Medulla oblongata (tissue), 1 donor: Measurements from ENCODE around the gene HIVEP3.

Experiments
- DNase-seq: peaks from one replicate; pipeline ENCODE4 v3.0.0-alpha.2; 2015; ENCODE audit errors: extremely low spot score

HIVEP3 gene

DNA sequence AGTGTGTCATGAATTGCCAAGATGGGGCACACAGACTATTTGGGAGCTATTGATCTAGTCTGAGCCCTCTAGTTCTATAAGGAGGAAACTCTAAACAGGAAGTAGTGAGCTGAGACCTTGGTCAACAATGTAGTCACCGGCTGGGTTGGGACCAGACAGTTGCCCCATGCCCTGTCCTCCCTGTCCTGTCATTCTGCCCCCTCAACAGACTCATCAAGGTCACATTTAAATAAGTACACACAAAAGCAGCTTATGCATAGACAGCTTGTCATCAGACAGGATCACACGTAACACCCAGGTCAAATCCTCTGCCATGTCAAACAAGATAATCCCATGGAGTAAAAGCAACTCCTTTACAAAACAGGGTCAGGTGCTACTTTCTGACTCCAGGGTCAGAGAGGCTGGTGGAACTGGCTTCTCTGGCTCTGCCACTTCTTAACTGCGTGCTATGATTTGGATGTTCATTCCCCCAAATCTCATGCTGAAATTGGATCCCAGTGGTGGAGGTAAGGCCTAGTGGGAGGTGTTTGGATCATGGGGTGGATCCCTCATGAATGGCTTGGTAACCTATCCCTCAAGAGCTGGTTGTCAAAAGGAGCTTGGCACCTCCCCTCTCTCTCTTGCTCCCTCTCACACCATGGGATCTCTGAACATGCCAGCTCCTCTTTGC, 128.9 kb downstream of the HIVEP3 start:
- no peak for DNase-seq

DNA sequence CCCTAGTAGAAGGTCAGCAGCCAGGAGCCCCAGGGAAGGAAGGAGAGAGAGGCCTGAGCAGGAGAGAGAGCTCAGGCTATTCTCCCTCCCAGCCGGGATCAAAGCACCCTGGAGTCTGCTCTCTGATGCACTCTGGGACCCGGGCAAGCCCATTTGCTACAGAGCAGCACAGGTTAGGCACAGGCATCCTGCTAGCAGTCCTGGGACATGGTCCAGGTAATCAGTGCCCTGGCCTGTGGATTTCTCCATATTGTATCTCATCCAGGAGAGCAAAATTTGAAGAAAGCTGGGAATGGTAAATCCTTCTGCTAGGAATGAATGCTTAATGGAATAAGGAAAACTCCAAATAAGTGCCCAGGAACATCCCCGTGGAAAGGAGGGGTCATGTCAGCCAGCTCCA, 130.3 kb downstream of the HIVEP3 start:
- no peak for DNase-seq

DNA sequence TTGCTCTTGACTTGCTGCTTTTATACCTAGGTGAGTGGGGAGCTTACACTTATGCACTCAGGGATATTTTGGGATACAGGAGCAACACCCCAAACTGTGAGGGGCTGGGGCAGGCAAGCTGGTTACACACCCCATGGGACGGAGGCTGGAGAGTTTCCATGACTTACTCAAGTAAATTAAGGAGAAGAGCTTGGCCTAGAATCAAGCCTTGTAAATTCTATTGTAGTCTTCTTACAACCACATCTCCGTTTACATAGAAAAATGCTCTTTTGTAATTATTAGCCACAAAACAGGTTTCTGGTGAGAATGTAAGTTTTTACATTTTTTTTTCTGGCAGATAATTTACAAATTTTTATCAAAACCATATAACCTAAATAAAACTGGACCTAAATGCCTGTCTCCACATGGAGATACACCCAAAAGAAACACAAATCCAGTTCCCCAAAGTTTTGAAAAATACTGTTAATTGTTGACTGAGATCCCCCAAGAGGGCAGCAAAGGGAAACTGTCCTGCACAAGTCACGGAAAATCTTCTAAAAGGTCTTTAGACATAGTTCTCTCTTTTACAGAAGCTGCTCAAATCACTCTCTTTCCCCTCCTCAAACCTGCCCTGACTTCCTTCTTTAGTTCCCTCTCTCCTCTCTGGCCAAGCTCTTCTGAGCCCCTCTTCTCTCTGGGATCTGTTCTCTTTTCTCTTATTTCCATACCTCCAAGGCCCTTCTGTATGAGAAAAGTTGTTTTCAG, 134.0 kb downstream of the HIVEP3 start:
- DNase-seq, result peak; percentile 58

DNA sequence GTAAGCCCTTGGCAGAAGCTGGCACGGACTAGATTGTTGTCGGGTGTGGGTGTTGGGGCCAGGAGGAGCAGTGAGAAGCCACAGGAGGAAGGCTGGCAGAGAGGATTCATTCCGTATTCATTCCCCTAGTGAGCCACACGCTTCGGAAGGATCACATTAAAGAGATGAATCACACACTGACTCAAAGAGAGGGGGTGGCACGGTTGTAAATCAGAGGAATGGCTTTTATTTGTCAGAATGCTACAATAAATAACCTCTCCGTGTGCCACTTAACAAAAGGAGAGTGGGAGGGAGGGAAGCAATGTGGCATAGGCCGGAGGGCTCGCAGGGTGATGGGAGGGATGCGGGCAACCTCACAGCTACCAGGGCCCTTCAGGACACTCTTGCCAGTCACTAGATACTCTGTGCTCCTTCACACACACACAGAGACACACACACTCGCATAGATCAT, 135.5 kb downstream of the HIVEP3 start:
- peak; percentile 76 for DNase-seq

DNA sequence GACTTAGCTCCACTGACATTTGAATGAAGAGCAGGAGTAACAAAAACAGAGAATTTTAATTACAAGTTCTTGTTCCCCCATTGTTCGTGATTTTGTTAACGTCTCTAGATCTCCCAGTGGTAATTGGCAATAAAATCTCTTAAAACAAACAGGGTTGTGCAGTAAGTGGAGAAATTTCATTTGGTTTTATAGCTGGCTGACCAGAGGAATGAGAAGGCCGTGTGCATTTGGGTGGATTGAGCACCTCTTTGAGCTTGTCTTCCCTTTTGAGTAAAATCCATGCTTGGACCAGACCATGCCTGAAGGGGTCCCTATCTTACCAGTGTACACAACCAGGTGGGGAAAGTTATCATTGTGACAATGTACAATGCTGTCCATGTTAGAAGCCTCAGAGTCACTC, 137.8 kb downstream of the HIVEP3 start:
- DNase-seq, result no peak

DNA sequence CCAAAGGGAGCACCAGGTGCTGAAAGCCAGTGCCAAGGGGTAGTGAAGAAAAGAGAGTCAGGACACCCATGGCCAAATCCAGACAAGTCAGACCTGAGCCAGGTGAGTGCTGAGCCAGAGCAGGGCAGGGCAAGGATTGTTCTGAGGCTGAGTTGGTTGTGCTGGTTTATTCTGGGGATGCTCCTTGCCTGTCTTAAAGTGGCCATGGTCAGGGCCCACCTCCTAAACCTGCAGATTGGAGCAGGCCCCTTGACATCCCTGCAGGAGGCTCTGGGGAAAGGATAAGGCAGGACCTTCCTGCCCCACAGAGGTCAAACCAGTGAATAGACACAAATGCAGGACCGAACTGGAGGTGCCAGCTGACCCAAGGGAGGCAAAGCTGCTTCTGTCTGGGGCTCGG, 138.4 kb downstream of the HIVEP3 start:
- no peak for DNase-seq

DNA sequence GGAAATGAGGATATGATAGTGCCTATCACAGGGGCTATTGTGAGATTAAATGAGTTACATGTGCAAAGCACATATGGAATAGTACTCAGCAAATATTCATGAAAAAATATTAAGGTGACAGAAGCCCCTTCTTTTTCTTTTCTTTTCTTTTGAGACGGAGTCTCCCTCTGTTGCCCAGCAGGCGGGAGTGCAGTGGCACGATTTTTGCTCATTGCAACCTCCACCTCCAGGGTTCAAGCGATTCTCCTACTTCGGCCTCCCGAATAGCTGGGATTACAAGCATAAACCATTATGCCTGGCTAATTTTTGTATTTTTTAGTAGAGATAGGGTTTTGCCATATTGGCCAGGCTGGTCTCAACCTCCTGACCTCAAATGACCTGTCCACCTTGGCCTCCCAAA, 139.4 kb downstream of the HIVEP3 start:
- DNase-seq, result no peak

DNA sequence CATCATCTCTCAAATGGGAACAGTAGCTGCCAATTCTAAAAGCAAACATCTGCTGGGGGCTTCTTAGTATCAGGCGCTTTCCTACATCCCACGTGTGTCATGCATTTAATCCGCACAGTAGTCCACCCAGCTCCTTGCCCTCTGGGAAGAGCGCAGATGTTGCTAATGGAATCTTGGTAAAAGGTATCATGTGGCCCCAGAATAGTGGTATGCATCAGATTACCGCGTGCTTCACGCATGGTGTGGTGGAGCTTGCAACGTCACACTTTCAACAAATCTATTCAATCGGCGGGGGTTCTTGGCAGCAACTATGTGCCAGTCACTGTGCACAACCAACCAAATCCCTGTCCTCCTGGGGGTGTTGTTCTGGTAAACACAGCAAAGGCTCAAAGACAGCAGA, 141.0 kb downstream of the HIVEP3 start:
- peak; percentile 44 for DNase-seq

DNA sequence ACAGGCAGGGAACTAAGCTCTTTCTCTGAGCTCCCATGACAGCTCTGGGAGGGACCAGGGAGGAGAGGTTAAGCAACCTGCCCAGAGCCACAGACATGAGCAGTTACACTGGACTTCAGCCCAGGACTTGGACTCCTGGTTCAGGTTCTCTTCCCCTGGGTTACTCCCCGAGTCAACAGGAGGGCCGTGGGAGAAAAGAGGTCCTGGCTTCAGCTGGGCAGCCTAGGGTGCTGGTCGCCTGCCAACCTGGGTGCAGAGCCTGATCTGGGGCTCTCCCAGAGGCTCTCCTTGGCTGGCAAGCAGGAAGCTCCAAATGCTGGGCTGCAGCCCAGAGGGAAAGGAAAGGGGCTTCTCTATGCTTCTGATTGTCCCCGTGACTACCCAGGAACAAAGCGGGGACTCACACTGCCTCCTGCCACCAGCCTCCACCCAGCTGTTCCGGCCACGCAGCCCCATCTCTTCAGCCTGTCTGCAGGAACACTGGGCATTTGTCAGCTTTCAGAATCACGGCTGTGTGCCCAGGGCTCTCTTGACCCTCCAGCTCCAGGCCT, 141.8 kb downstream of the HIVEP3 start:
- DNase-seq, result peak; percentile 97

DNA sequence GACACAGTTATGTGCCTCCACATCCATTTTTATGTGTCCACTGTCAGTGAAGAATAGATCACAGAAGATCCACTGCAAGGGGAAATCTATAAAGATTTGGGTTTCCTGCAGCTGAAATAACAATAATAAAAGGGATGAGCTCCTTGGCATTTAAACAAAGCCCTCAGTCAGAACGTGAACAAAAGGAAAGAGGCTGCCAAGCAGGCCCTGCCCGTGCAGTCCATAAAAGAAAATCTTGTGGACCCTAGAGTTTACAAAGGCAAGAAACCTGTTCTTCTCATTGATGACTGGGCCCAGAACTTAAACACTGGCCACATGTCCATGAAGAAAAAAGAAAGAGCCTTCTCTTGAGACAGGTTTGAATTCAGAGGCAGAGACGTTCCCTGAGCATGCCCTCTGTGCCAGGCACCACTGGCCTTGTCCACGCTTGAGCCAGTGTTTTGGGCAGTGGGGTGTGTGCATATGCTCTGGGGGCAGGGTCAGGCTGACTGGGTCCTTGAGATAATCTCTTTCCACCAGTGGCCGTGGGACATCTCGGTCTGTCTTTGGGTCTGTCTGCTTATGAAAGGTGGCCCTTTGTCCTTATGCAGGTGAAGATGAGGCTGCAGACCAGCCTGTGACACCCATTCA, 142.7 kb downstream of the HIVEP3 start:
- peak; percentile 69 for DNase-seq

DNA sequence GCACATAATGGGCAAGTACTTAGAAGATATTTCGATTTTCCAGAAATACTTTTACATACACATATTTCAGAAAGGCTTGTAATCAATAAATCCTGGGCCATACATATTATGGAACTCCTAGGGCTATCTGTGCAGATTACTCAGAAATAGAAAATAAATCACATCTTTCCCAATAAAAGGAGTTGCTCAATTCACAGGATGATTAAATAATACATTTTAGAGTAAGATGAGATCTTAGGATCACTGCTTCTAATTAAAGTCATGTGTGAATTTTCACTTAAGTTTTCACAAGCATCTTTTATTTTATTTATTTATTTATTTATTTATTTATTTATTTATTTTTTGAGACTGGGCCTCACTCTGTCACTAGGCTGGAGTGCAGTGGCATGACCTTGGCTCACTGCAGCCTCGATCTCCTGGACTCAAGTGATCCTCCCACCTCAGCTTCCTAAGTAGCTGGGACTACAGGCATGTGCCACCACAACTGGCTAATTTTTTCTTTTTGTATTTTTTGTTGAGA, 144.2 kb downstream of the HIVEP3 start:
- no peak for DNase-seq

DNA sequence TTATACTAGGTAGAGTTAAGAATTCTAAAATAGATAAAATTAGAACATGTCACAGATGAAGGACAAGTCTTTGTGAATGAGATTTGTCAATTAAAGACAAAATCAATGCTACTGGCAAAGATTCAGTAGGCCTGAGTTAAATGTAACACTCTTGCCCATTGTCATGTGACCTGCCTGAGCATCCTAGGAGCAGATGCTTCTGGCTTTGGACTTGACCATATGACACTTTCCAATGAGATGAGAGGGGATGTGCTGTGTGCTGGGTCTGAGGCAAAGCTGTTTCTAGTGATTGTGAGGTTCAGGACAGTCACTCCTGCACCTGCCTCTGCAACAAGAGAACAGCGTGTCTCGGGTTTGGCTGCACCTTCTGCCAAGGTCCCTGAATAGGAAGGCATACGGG, 144.9 kb downstream of the HIVEP3 start:
- no peak for DNase-seq

DNA sequence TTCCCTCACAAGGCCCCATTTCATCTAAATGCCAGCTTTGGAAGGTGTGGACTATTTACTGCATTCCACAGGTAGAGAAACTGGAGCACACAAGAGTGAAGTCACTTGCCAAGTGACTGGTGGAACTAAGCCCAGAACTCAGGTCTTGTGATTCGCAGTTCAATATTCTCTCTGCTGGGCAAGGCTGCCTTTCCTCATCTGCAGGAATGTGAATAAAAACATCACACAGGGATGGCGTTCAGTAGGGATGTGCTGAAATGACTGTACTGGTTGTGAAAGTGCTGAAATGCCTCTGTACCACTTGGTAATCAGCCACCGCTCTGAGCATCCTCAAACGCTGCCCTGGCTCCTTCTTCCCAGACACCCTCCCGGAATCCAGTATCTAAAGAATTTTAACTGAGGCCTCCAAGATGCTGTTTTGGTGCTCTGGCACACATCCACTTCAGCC, 145.6 kb downstream of the HIVEP3 start:
- peak; percentile 63 for DNase-seq

DNA sequence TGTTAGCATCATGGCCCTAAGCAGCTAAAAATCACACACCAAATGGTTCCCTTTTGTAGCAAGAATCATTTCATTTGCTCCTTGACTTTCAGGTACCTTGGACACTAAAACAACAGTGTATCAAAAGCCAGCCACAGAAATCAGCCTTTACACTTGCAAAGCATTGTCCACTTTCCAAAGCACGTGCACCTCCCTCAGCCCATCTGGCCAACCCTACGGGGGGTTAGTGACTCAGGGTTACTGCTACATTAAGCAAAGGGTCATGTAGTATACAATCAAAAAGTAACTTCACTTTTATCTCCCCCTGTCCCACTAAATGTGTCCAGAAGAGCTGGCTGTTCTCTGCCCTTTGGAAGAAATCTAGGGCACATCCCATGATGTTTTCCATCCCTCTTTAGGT, 149.7 kb downstream of the HIVEP3 start:
- no peak for DNase-seq

DNA sequence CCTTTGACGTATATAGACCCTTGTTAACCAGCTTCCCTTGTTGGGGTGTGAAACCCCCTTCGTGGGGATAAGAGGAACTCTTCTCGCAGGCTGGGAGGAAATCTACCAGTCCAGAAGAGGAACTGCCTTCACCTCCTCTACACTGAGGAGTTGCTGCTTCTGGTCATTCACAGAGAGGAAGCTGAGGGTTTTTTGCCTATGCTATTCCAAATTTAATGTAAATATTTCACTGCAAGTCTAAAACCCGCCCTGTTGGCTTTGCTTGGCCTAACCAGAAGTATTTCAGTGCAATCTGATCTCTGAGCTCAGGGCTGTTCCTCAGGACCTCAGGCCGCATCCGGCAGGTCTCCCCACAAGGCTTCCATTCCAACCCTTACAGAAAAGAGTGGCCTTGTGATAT, 150.1 kb downstream of the HIVEP3 start:
- peak; percentile 78 for DNase-seq

DNA sequence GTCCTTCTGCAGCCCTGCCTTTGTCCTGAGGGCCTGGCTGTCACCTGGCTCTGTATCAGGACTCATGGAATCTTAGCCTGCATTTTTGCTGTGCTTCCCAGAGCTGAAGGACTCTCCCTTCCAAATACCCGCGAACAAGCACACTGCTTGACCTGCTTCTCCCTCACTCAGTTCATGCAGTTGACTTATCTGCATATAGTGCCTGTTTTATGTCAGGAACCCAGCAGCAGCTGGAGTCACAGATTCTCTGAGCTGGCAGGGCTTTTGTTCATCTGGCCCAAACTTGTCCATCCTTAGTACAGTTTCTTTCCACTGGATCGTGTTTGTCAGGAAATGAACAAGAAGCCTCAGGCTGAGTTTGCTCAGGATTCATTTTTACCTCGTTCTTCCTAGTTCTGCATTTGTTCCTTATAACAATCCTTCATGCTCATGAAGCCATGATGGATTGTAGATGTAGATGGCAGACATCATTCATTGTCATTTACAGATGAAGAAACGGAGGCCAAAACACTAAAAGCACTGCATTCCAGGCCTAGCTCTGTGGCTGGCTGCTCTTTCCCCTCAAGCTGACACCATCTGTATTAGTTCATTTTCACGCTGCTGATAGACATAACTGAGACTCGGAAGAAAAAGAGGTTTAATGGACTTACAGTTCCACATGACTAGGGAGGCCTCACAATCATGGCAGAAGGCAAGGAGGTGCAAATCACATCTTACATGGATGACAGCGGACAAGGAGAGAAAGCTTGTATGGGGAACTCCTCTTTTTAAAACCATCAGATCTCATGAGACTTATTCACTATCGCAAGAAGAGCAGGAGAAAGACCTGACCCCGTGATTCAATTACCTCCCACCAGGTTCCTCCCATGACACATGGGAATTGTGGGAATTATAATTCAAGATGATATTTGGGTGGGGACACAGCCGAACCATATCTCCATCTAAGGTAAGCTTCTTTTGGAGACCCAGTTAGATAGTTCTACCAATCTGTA, 150.9 kb downstream of the HIVEP3 start:
- no peak for DNase-seq

DNA sequence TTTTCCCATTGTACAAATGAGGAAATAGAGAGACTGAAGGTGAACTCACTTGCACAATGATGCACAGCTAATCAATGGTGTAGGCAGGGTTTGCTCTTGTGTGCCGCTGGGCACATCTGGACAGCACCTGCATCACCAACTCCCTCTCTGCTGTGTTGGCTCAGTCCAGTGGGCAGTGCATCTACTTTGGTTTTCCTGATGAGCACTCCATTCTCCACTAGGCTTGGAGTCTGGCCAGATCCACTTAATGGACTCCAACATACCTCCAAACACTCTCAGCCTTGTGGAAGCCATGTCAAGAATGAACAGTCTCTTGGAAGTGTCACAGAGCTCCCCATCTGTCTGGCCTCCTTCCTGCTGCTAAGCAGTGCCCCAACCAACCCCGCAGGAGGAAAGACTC, 152.2 kb downstream of the HIVEP3 start:
- no peak for DNase-seq

DNA sequence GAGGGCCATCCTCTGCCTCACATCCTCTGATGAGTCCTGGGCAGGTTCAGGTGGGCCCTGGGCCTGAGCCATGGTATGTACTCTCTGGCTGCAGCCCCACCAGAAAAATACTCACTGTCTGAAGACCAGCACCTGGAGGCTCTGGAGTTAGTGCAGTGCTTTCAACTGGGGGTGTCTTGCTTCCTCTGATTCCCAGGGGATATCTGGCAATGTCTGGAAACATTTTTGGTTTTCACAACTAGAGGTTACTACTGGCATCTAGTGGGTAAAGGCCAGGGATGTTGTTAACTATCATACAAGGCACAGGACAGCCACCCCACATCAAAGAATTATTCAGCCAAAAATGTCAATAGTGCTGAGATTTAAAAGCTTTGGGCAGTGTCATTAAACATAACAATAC, 152.7 kb downstream of the HIVEP3 start:
- no peak for DNase-seq

DNA sequence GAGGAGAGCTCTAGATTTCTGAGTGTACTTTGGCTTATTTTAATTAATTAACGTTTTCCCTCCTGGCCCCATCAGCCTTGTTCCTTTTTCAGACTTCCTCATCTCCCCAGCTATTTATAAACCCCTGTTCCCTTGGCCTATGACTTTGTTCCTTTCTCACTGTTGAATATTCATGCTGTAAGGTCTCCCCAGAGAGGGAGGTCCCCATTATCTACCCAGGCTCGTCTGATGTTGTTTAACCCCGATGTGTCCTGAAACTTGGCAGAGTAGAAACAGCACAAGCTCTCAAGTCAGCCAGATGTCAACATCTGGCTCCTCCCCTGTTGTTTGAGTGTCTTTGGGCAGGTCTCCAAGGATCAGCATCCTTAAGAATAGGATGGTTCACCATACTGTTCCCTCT, 153.6 kb downstream of the HIVEP3 start:
- DNase-seq, result peak; percentile 77

DNA sequence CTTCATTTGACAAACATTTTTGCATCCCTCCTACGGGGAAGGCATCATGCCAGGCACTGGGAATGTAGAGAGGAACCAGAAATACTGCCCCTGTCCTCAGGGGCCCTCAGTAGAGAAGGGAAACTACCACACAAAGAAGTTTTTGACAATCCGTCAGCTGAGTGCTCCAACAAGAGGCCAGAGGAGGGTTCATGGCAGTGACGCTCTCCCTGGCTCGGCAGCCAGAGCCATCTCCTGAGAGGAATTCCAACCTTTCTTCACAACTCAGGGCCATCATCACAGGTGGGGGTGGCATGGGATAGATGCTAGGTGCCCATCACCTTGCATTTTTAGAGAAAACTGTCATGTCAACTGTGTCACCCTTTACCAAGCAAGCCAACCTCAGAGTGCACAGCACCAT, 154.1 kb downstream of the HIVEP3 start:
- peak; percentile 86 for DNase-seq

DNA sequence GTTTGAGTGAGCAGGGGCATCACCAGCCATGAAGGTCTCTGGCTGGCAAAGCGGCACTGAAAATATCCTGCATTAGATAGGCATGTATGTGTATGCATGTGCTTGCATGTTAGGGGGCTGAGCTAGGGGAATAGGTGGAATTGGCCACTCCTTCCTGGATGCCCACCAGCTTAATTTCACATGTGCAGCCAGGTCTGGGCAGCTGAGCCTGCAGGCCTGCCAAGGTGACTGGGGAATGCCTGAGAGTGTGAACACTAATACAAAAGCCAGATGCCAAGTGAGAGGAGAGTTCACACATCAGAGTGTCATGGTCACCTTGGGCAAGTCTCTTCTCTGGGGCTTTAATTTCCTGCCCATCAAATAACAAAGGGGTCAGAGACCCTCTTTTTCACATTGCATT, 155.9 kb downstream of the HIVEP3 start:
- DNase-seq, result no peak
